Smooth muscle cell (in vitro differentiated cells): ENCODE data around the gene PRDX3. TPM values are rescaled to one million over a fixed set of nuclear protein-coding genes. Genes with fewer than 3 reads are reported as not detected.
"Not testable (repeated sequence)": the region's sequence is repeated elsewhere in the genome, so short reads cannot be mapped to it uniquely, and the experiment has no call there.

Source experiments
- DNase-seq: peaks from one replicate; lab custom pipeline; 2025; ENCODE audit not compliant: unreplicated experiment; lab: John Stamatoyannopoulos, UW
- H2AFZ ChIP-seq: fragments of 200-600 bp; sonication (generic); 2 replicates; pipeline ENCODE4 v1.6.0; 2016; ENCODE audit warnings: antibody characterized with exemption, low read depth, mild to moderate bottlenecking
- H3F3A ChIP-seq: fragments of 200-600 bp; sonication (generic); 2 replicates; pipeline ENCODE4 v1.6.0; 2017; ENCODE audit warnings: antibody characterized with exemption, low read depth
- H3K27ac ChIP-seq: fragments of 200-600 bp; sonication (generic); 2 replicates; pipeline ENCODE4 v1.5.1; 2016; ENCODE audit warnings: low read depth, mild to moderate bottlenecking
- H3K27me3 ChIP-seq: fragments of 200-600 bp; sonication (generic); 2 replicates; pipeline ENCODE4 v1.6.1; 2016; ENCODE audit warnings: low read depth, mild to moderate bottlenecking
- H3K36me3 ChIP-seq: fragments of 200-600 bp; sonication (generic); 2 replicates; pipeline ENCODE4 v1.5.1; 2016; ENCODE audit warnings: low read depth
- H3K4me1 ChIP-seq: fragments of 200-600 bp; sonication (generic); 2 replicates; pipeline ENCODE4 v1.5.1; 2016; ENCODE audit warnings: low read depth
- H3K4me2 ChIP-seq: fragments of 200-600 bp; sonication (generic); 2 replicates; pipeline ENCODE4 v1.6.0; 2016; ENCODE audit warnings: mild to moderate bottlenecking
- H3K4me3 ChIP-seq: fragments of 200-600 bp; sonication (generic); 2 replicates; pipeline ENCODE4 v1.5.1; 2016; ENCODE audit warnings: mild to moderate bottlenecking
- H3K79me2 ChIP-seq: fragments of 200-600 bp; sonication (generic); 2 replicates; pipeline ENCODE4 v1.6.0; 2016; ENCODE audit warnings: low read depth, mild to moderate bottlenecking
- H3K9ac ChIP-seq: fragments of 200-600 bp; sonication (generic); 2 replicates; pipeline ENCODE4 v1.6.0; 2016; ENCODE audit warnings: low read depth
- H3K9me3 ChIP-seq: fragments of 200-600 bp; sonication (generic); replicated peaks from 2 replicates; pipeline ENCODE4 v1.5.1; 2016; ENCODE audit warnings: low read depth
- H4K20me1 ChIP-seq: fragments of 200-600 bp; sonication (generic); 2 replicates; pipeline ENCODE4 v1.6.0; 2016; ENCODE audit warnings: low read depth
- CTCF ChIP-seq: fragments of 200-600 bp; sonication (generic); IDR thresholded peaks from 2 replicates; pipeline ENCODE4 v1.5.1; 2017; ENCODE audit warnings: borderline replicate concordance, mild to moderate bottlenecking, antibody characterized with exemption; ENCODE audit not compliant: insufficient read depth, poor library complexity, severe bottlenecking
- WGBS: methylation state at CpG from one replicate; pipeline ENCODE4 v1.1.7; 2016; ENCODE audit warnings: low lambda C conversion rate; 5-methylcytosine and 5-hydroxymethylcytosine counted together
- polyA plus RNA-seq: library from polyadenylated mRNA; unstranded; fragments of >200 nt; fragmentation: Nextera tagmentation; extraction: Ambion mirVana; gene quantifications from 2 replicates; pipeline ENCODE4 v1.2.1, GENCODE V29; 2016
- total RNA-seq: library from RNA; depleted of rRNA; stranded (reverse); fragments of >200 nt; gene quantifications from 2 replicates; pipeline ENCODE4 v1.2.3, GENCODE V29; 2014

PRDX3 gene
- total and polyA plus RNA-seq, 2 experiments from 2014 or later = 123 to 156 TPM

DNA sequence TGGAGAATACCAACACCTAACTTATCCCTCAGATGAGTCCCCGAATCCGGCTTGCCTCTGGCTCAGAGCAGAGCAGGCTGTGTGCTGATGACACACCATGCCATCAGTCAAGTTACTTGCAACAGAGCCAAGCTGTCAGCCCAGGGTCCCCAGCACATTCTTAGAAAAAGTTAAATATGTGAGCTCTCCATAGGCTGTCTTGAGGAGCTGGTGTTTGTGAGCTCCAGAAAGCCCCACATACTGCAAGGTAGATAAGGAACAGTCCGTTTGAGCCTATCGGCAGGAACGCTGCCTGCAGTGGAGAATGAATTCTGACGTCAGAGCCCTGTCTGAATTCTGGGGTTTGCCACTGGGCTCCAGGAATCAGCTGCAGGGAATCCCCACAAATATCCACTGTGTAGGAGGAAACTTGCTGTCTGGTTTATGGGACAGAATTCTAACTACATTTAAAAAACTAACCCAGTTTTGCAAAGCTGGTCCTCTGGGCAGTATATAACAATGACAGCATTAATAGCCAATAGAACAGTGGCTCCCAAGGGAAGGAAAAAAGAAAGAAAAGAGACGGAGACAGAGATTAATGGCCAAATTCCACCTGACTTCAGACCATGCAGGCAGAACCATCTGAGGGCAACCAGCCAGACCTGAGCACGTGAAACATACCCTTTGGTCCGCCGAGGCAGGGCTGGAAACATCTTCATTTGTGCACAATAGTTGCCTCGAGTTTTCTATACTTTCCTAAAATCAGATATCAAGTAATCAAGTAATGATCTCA lies 16.7 kb downstream of the PRDX3 start:
- 80% methylated on average over 11 of the region's 11 CpGs for WGBS
- Histone ChIP-seq H3K27ac (peak overlapping the region; percentile 15), H3K36me3 (no peaks in the 10 kb centered on the region), H3K9me3 (no peaks in the 10 kb centered on the region), H3K79me2 (no peaks in the 10 kb centered on the region), H3K4me2 (no peak overlapping the region), H2AFZ (no peak overlapping the region), H3K4me1 (peaks cover 4% of the 10 kb centered on the region), H3K4me3 (no peak overlapping the region), H4K20me1 (no peaks in the 10 kb centered on the region), H3F3A (no peaks in the 10 kb centered on the region), H3K9ac (no peak overlapping the region), H3K27me3 (no peaks in the 10 kb centered on the region)
- no peak for DNase-seq
- no peak for TF ChIP-seq CTCF

DNA sequence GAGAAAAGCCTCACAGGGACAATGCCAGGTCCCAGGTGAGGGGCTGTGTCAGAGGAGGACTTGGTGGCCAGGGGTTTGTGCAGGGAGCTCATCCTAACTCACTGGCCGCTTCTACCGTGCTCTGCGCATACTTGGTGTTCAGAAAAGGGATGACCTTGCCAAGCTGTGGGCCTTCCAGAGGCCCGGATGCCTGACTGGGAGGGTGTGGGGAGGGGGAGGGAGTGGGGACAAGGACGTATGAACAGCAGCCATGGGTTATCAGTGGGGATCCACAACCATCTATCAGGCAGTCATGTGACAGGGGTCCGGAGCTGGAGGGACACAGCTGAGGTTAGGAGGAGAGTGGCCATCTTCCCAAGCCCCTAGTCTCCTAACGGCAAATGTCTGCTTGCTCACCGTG lies 19.3 kb downstream of the PRDX3 start:
- TF ChIP-seq CTCF = no peak
- WGBS = 89% methylated on average over 8 of the region's 8 CpGs
- H3K4me3 ChIP-seq = no peak overlapping the region

DNA sequence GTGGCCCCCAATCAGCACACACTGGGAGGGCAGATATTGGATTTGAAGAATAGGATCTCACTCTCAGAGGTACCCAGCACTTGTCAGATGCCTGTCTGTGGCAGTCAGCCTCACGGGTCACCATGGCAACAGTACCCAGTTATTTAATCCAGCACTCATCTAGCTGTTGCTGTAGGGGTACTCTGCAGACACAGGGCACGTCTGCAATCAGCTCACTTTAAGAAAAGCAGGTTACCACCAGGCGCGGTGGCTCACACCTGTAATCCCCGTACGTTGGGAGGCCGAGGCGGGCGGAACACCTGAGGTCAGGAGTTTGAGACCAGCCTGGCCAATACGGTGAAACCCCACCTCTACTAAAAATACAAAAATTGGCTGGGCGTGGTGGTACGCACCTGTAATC lies 25.0 kb downstream of the PRDX3 start:
- no peak overlapping the region for H3K9ac ChIP-seq
- H3K79me2 ChIP-seq = no peaks in the 10 kb centered on the region
- peaks cover 3% of the 10 kb centered on the region for H3K36me3 ChIP-seq
- no peaks in the 10 kb centered on the region for H3F3A ChIP-seq
- no peaks in the 10 kb centered on the region for H3K27me3 ChIP-seq
- no peaks in the 10 kb centered on the region for H3K4me1 ChIP-seq
- no peak for TF ChIP-seq CTCF
- H3K9me3 ChIP-seq = no peaks in the 10 kb centered on the region
- no peak overlapping the region for H3K27ac ChIP-seq
- no peak overlapping the region for H2AFZ ChIP-seq
- H4K20me1 ChIP-seq = no peaks in the 10 kb centered on the region
- no peak overlapping the region for H3K4me2 ChIP-seq
- WGBS = 96% methylated on average over 12 of the region's 12 CpGs
- H3K4me3 ChIP-seq = no peak overlapping the region
- no peak for DNase-seq

More for the DNA sequence above, 19.3 kb downstream of the PRDX3 start:
- no peaks in the 10 kb centered on the region for H3K79me2 ChIP-seq
- H3K27me3 ChIP-seq = no peaks in the 10 kb centered on the region
- no peak overlapping the region for H3K9ac ChIP-seq
- H4K20me1 ChIP-seq = no peaks in the 10 kb centered on the region
- DNase-seq = no peak
- H2AFZ ChIP-seq = no peak overlapping the region
- H3K27ac ChIP-seq = no peak overlapping the region
- no peaks in the 10 kb centered on the region for H3K9me3 ChIP-seq
- H3K36me3 ChIP-seq = peaks cover 3% of the 10 kb centered on the region
- no peaks in the 10 kb centered on the region for H3K4me1 ChIP-seq
- no peaks in the 10 kb centered on the region for H3F3A ChIP-seq
- no peak overlapping the region for H3K4me2 ChIP-seq

DNA sequence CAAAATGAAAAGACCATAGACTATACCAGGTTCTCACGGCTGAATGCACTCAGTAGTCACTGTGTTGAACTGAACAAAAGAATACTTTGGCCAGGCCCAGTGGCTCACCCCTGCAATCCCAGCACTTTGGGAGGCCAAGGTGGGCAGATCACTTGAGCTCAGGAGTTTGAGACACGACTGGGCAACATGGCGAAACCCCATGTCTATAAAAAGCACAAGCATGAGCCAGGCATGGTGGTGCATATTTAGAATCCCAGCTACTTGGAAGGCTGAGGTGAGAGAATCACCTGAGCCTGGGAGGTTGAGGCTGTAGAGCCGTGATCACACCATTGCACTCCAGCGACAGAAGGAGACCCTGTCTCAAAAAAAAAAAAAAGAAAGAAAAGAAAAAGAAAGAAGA lies 25.6 kb downstream of the PRDX3 start:
- no peaks in the 10 kb centered on the region for H3F3A ChIP-seq
- WGBS = 94% methylated on average over 5 of the region's 5 CpGs

GRCh38 chr10:119151601-119152000 lies 27.0 kb downstream of the PRDX3 start:
- not testable (repeated sequence) for H3K4me3 ChIP-seq, DNase-seq, H3K4me2 ChIP-seq, H3K9ac ChIP-seq, H3K27me3 ChIP-seq, H3K36me3 ChIP-seq, H3K9me3 ChIP-seq, H2AFZ ChIP-seq, H3K4me1 ChIP-seq, H4K20me1 ChIP-seq, H3F3A ChIP-seq, H3K27ac ChIP-seq, H3K79me2 ChIP-seq
- 100% methylated on average over 6 of the region's 6 CpGs for WGBS

More for the DNA sequence above, 25.6 kb downstream of the PRDX3 start:
- no peak overlapping the region for H3K4me2 ChIP-seq
- no peaks in the 10 kb centered on the region for H3K27me3 ChIP-seq
- no peak overlapping the region for H3K9ac ChIP-seq
- H3K4me3 ChIP-seq = no peak overlapping the region
- H4K20me1 ChIP-seq = no peaks in the 10 kb centered on the region
- no peaks in the 10 kb centered on the region for H3K79me2 ChIP-seq
- H3K36me3 ChIP-seq = peaks cover 3% of the 10 kb centered on the region
- H3K9me3 ChIP-seq = no peaks in the 10 kb centered on the region
- no peaks in the 10 kb centered on the region for H3K4me1 ChIP-seq
- DNase-seq = no peak
- no peak overlapping the region for H3K27ac ChIP-seq
- no peak overlapping the region for H2AFZ ChIP-seq
- no peak for TF ChIP-seq CTCF
